HL-60 (cell line): ENCODE measurements around the gene FGGY.
"Not testable (repeated sequence)": the region's sequence is repeated elsewhere in the genome, so short reads cannot be mapped to it uniquely, and the experiment has no call there.

Source experiments
- DNase-seq, 2 experiments: peaks; one replicate each; pipeline ENCODE4 v3.0.0-alpha.2; 2010 to 2020; ENCODE audit warnings: low read depth in 1 of 2, low spot score in 1 of 2
- H3K27ac ChIP-seq: fragments of 250-450 bp; sonication (Bioruptor Pico); replicated peaks from 2 replicates; pipeline ENCODE4 v1.5.1; 2020; ENCODE audit warnings: mild to moderate bottlenecking, moderate library complexity
- H3K27me3 ChIP-seq: fragments of 250-450 bp; sonication (Bioruptor Pico); 2 replicates; pipeline ENCODE4 v1.5.1; 2021; ENCODE audit warnings: mild to moderate bottlenecking, moderate library complexity; ENCODE audit not compliant: insufficient read depth, poor library complexity, severe bottlenecking
- H3K4me3 ChIP-seq: replicated peaks from 2 replicates; pipeline ENCODE4 v1.5.1; 2011; ENCODE audit warnings: mild to moderate bottlenecking, control low read depth, low read length; ENCODE audit not compliant: insufficient read depth
- CTCF ChIP-seq: IDR thresholded peaks from one replicate; pipeline ENCODE4 v1.5.1; 2011; ENCODE audit warnings: low read length, control low read depth, inconsistent platforms; ENCODE audit not compliant: insufficient read depth
- GABPA ChIP-seq: IDR thresholded peaks from 2 replicates; pipeline ENCODE4 v1.6.1; 2012; ENCODE audit warnings: low read depth
- POLR2AphosphoS5 ChIP-seq: IDR thresholded peaks from 2 replicates; pipeline ENCODE4 v1.6.1; 2012; ENCODE audit warnings: low read depth
- REST ChIP-seq: IDR thresholded peaks from 2 replicates; pipeline ENCODE4 v1.6.1; 2012; ENCODE audit warnings: low read depth; ENCODE audit not compliant: insufficient replicate concordance
- SPI1 ChIP-seq: IDR thresholded peaks from 2 replicates; pipeline ENCODE4 v1.6.1; 2012; ENCODE audit warnings: low read depth, mild to moderate bottlenecking, borderline replicate concordance

The FGGY gene

GRCh38 chr1:59640851-59641250 is 344.0 kb downstream of the FGGY start:
- DNase-seq, result no peak
- TF ChIP-seq POLR2AphosphoS5 (no peak), GABPA (no peak), CTCF (no peak), REST (no peak), SPI1 (no peak)
- Histone ChIP-seq H3K27me3 (no peaks in the 10 kb centered on the region), H3K4me3 (no peak overlapping the region), H3K27ac (no peak overlapping the region)

- Histone ChIP-seq H3K27ac (no peak overlapping the region), H3K4me3 (no peak overlapping the region), H3K27me3 (no peaks in the 10 kb centered on the region)
- no peak for TF ChIP-seq SPI1
- TF ChIP-seq REST, result no peak
- no peak for TF ChIP-seq POLR2AphosphoS5
- no peak for TF ChIP-seq CTCF
- TF ChIP-seq GABPA, result no peak
- DNase-seq, result no peak
These were observed 344.9 kb downstream of the FGGY start for GRCh38 chr1:59641836-59642235.

GRCh38 chr1:59643526-59643925 is 346.6 kb downstream of the FGGY start:
- Histone ChIP-seq H3K27me3 (no peaks in the 10 kb centered on the region), H3K27ac (no peak overlapping the region), H3K4me3 (no peak overlapping the region)
- TF ChIP-seq CTCF (no peak), SPI1 (no peak)
- DNase-seq, result no peak

- H3K4me3 ChIP-seq, result no peak overlapping the region
- H3K27ac ChIP-seq, result no peak overlapping the region
- TF ChIP-seq GABPA, result no peak
- TF ChIP-seq REST, result no peak
- TF ChIP-seq CTCF, result no peak
- H3K27me3 ChIP-seq, result no peaks in the 10 kb centered on the region
- no peak for DNase-seq
These were observed 349.0 kb downstream of the FGGY start for GRCh38 chr1:59645893-59646292.

GRCh38 chr1:59653142-59653958 is 356.5 kb downstream of the FGGY start:
- H3K4me3 ChIP-seq, DNase-seq, H3K27me3 ChIP-seq, H3K27ac ChIP-seq: not testable (repeated sequence)
